Fibroblast of lung (primary cell): ENCODE results near the gene MAP2K2.

Experiments
- CTCF ChIP-seq, 2 donors: IDR thresholded peaks in 1 of 2; conservative IDR thresholded peaks in 1 of 2; 1 replicate in 1 of 2; 2 replicates in 1 of 2; pipeline ENCODE4 v1.5.1; 2011 to 2012; ENCODE audit warnings: low read length in 2 of 2, control low read depth in 1 of 2, inconsistent platforms in 1 of 2, low read depth in 1 of 2, mild to moderate bottlenecking in 1 of 2
- EZH2 ChIP-seq: IDR thresholded peaks from 2 replicates; pipeline ENCODE4 v1.5.1; 2012; ENCODE audit warnings: low read length, control low read depth, mild to moderate bottlenecking; ENCODE audit errors: missing control alignments

DNA sequence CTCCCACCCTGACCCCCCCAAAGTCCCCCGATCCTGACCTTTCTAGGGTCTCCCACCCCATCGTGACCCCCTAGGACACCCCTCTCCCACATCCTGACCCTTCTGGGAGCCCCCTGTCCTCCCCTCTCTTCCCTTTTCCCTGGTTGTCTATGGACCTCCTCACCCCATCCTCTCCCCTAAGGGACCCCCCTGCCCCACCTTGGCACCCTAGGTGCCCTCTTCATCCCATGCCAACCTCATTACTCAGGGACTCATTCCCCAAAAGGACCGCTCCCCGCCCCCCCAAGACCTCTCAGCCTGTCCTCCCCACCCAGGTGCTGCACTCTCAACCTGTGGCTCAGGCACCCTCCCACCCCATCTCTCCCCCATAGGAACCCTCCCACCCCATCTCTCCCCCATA, 2.1 kb downstream of the MAP2K2 start:
- TF ChIP-seq CTCF (conservative IDR thresholded peaks at IDR 0.05 in 1 of 2, IDR thresholded peaks at IDR 0.05 in 1 of 2; ENCODE audit: low read depth in 1 of 2, low read length in 2 of 2): no peak
- TF ChIP-seq EZH2: no peak
